HG03439 (cell line): ENCODE measurements around the gene MAP3K21.

ENCODE experiments used
- ATAC-seq: cut with Tn5 transposase; IDR thresholded peaks from one replicate; pipeline ENCODE4 v1.9.1; 2021; ENCODE audit warnings: mild to moderate bottlenecking, moderate library complexity; ENCODE audit not compliant: unreplicated experiment

MAP3K21 gene

DNA sequence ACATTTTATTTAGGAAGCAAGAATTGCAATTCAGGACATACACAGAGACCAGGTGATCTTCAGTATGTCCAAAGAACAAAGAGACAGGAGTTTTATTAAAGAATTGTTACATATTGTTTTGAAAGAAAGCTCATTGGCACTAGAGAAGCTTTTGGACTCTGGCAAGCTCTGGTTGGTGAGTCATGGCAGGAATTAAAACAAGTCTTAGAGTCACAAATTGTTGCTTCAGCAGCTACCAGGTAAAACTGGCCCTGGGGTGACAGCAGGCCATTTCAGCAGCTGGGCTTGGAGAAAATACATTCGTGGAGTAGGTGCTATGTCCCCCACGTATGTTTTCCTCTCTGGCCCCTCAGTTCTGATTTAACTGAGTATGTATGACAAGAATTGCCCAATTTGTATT lies 58.8 kb downstream of the MAP3K21 start:
- ATAC-seq = no peak

DNA sequence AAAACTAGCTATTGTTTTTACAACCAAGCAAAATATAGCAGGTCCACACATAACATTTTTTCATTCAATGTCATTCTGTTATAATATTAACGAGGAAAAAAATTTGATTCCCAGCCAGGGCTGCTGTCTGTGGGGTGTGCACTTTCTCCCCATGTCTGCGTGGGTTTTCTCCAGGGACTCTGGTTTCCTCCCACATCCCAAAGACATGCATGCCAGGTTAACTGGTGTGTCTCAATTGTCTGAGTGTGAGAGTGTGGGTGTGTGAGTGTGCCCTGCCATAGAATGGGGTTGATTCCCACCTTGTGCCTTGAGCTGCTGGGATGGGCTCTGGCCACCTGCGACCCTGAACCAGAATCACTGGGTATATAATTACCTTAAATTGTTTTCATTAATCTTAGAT lies 60.1 kb downstream of the MAP3K21 start:
- no peak for ATAC-seq

DNA sequence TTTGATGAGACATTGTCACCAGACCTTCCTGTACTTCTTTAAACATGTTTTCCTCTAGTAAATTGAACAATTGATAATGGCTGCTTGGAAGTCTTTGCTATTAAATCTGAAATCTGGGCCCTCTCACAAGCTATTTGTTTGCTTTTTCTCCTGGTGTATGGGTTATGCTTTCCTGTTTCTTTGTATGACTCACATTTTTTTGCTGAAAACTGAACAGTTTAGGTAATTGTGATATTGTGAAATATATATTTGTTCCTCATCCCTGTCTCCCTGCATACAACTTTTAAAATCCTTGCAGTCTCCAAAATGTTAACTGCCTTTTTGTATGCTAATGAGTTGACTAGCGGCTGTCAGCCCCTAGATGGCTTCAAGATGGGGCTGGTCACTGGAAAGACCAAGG lies 61.6 kb downstream of the MAP3K21 start:
- no peak for ATAC-seq

DNA sequence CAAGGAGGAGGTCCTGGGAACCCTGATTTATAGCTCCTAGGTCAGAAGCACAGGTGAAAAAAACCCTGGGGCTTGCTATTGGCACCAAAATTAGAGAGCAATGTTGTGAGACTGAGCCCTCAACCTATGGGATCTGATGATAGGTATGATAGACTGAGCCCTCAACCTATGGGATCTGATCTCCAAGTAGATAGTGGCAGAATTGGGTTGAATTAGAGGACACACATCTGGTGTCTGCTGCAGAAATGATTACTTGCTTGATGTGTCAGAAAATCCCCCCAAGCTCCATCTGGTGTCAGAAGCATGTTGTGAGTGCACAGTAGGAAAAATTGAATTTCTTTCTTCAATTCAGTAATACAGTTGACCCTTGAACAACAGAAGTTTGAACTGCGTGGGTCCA lies 62.4 kb downstream of the MAP3K21 start:
- ATAC-seq = no peak

DNA sequence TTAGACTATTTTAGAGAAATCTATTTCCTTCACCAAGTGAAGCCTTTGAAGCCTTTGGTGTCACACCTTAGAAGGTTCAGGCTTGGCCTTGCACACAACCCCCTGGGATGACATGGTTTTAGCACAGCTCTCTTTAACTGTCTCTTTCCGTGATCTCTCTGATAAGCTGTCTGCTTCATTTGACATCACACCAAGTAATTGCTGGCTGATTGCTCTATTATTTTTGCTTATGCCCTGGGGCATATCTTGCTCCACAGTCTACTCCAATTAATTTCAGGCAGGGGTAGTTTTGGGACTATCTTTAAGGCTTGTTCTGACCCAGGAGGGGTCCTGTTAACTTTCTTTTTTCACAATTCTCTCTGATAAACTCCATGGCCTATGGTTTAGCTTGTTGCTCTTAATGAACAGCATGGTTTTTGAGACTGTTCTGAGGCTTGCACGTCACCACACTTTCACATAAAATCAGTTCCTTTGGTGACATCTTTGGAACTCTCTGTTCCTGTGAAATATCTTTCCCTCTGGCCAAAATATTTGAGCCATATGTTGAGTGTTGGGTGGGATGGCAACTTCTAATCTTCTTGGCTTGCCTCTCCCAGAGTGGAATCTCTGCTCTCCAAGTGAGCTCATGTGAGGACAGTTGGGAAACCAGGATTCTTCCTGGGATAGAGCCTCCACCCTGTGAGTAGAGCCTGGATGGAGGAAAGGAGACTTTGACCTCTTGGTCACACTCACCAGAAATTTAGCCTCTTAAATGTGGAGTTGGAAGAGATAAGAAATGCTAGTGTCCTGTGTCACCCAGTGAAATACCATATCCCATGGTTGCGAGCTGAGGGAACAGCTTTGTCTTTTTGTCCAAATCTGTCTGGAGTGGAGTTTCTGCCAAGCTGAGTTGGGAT lies 63.6 kb downstream of the MAP3K21 start:
- no peak for ATAC-seq

DNA sequence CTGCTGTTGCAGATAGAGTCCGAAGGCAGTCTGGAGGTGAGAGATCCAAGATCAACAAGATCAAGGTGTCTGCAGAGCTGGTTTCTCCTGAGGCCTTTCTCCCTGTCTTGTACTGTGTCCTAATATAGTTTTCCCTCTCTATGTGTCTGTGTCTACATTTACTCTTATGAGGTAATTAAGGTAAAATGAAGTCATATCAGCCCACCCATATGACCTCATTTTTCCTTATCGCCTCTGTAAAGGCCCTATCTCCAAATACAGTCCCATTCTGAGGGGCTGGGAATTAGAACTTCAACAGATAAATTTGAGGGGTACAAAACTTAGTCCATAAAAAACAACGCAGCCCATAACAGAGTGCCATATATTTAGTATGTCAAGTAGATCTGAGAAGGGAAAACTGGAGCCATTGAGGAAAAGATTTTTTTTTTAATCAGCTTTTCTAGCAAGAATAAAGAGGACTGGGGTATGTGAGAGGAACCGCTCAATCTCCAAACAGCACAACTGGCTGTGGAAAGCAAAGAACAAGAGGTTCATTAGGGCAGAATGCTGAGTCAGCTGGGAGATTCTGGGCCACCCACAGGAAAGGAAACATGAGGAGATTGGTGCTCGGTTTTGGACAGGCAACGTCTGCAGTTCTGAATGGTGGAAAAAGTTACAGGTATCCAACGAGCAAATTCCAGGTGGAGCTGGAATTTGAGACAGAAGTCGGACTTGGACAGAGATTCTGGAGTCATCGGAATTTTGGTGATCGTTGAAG lies 65.7 kb downstream of the MAP3K21 start:
- ATAC-seq = no peak

DNA sequence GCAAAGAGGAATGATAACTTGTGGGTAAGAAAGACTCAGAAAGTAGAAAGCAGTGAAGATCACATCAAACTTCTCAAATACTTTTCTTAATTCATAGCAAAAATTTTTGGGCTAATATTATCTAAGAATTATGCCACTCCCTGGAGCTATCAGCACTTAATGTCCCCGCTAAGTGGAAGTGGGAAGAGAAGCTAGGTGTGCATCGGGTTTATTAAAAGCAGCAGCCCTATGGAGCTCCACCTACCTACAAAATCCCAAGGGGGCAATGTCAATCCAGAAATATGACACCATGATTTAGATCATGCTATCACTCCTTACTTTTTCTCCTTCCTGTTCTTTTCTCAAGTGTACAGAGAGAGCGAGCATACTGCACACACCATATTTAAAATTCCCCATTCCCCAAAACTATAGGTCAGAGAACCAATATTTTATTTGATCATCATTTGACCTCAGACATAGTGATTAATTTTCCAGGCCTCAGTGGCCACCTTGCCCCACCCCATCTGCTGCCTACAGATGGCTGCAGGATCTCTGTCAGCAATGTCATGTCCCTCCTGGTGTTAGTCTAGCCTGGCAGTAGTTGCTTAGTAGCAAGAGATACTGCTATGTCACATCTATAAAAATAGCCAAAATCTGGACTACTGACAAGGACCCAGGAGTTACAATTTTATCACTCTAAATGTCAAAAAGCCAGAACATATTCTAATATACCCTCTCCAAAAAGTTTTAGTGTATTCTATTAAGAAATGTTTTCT lies 66.6 kb downstream of the MAP3K21 start:
- ATAC-seq = no peak

DNA sequence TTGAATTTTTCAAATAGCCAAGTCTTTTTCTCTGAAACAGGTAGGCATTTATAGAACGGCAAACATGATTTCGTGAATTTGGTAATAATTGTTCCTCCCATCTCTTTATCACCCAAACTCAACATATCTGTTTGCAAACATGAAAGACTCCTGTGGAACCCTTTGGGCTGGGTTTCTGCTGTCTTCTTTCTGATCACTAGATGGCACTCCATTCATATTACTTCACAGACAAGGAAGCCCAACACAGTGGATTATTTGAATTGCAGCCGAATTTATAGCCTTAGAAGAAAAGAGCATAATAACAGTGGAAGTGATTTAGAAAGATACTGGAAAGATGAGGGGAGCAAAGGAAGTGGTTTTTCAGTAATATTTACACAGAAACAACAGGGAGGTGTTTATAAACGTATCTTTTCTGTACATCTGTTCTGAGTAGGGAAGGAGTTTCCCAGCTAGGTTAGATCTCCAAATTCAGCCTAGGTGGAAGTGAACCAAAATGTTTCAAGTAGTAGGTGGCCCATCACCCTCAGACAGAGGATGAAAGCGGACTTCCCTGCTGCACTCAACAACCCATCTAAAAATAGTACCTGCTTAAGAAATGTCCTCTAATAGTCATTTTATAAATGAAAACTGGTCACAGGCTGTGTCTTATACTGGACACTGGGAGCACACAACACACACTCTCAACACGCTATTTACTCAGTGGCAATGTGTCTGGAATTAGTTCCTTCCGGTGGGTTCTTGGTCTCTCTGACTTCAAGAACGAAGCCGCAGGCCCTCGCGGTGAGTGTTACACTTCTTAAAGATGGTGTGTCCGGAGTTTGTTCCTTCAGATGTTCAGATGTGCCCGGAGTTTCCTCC lies 67.6 kb downstream of the MAP3K21 start:
- no peak for ATAC-seq

DNA sequence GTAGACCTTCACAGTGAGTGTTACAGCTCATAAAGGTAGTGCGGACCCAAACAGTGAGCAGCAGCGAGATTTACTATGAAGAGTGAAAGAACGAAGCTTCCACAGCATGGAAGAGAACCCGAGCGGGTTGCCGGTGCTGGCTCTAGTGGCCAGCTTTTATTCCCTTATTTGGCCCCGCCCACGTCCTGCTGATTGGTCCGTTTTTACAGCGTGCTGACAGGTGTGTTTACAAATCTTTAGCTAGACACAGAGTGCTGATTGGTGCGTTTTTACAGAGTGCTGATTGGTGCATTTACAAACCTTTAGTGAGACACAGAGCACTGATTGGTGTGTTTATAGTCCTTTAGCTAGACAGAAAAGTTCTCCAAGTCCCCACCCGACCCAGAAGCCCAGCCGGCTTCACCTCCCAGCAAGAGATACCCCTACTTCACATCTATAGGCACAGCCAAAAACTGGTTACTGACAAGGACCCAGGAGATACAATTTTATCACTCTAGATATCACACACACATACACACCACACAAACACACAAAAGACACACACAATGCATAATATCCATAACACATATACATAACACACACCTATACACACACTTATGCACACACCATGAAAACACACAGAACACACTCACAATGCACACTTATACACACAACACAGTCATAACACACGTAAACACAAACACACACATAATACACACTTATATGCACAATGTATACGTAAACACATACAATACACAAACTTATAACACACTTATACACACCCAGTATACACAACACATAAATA lies 68.5 kb downstream of the MAP3K21 start:
- no peak for ATAC-seq

DNA sequence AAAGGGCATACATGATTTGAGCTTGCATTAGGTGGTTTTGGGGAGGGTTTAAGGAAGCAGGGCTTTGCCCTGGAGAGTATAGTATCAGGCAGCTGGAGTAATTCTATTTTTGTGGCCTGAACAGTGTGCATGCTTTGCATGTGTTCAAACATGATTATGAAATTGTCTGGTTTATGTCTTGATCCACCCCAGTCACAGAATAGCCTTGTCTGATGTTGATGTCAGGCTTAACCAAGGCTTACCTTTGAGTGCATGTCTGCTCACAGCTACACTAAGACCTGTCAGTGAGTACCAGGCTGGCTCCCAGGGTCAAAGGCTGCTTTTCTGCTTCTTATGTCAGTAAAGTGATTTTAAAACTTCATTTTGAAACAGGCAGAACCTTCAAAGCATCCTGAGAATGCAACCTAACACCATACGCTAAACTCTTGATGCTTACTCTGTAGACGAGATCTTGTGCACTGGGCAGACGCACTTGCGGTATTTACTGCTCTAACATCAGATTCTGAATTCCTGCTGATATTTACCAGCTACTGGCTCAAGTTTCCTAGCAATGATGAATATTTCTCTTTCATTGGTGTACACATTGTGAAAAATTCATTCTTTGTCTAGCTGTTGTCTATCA lies 78.9 kb downstream of the MAP3K21 start:
- no peak for ATAC-seq

DNA sequence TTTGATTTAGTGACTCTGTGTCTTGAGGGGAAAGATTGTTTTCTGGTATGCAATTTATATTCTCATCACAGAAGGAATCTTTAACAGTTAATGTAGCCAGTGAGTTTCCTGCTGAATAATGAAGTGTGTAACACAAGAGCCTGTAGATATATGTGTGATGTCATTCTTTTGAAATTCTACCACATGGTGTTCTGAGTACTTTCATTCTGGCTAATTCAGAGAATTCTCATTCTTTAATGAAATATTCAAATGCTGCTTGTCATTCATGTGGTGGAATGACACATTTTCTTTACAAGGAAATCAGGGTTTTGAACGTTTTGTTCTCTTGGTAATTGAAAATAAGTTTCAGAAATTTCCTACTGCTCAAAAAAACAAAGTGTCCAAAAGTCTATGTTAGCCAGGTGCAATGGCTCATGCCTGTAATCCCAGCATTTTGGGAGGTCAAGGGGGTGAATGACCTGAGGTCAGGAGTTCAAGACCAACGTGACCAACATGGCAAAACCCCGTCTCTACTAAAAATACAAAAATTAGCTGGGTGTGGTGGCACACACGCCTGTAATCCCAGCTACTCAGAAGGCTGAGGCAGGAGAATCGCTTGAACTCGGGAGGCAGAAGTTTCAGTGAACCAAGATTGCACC lies 79.6 kb downstream of the MAP3K21 start:
- no peak for ATAC-seq

DNA sequence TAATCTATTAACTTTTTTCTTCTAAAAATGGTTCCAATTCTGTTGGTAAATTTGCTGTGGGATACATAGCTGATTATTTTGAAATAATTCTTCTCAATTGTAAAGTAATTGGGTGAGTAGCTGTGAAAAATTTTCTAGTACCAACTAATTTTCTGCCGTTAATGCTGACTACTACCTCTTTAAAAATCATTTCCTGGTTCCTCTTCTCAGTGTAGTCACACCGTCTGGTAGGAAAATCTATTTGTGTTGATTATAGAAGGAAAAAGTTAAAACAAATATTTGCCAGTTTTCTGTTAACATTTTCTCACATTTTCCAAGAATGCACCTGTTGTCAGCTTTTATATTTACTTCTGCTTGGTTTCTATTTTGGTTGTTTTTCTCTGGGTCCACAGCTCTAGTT lies 82.0 kb downstream of the MAP3K21 start:
- no peak for ATAC-seq

DNA sequence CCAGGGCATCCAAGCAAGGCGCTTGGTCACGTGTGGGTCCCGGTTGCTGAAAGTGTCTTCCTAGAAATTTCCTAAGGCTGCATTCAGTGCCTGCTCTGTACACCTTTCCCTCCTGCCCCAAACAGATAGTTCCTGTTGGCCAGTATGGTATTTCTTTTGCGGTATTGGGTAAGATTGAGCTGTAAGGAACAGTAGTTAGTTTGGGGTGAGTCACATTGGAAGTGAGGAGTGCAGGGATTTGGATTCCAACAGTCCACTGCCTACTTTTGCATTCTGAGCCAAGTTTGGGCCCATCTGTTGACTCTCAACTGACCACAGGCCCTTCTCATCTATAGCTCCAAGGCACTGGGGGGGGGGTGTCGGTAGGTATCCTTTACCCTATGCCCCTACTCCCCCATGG lies 83.4 kb downstream of the MAP3K21 start:
- no peak for ATAC-seq

DNA sequence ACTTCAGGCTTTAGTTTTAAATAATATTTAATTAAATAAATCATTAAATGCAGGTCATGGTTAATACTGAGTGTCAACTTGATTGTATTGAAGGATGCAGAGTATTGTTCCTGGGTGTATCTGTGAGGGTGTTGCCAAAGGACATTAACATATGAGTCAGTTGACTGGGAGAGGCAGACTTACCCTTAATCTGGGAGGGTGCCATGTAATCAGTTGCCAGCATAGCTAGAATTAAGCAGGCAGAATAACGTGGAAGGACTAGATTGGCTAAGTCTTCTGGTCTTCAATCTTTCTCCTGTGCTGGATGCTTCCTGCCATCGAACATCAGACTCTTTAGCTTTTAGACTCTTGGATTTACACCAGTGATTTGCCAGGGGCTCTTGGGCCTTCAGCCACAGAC lies 85.3 kb downstream of the MAP3K21 start:
- ATAC-seq = no peak

DNA sequence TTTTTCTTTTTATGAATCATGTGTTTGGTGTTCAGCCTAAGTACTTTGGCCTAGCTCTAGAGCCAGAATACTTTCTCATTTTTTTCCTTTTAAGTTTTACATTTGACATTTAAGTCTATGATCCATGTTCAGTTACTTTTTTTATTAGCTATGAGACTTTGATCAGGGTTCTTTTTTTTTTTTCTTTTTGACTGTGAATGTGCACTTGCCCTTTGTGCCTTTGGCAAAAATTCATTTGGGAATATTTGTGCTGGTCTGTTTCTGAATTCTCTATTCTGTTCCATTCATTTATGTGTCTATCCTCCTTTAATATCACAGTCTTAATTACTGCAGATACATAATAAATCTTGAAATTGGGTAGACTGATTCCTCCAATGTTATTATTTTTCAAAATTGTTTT lies 93.8 kb downstream of the MAP3K21 start:
- no peak for ATAC-seq

DNA sequence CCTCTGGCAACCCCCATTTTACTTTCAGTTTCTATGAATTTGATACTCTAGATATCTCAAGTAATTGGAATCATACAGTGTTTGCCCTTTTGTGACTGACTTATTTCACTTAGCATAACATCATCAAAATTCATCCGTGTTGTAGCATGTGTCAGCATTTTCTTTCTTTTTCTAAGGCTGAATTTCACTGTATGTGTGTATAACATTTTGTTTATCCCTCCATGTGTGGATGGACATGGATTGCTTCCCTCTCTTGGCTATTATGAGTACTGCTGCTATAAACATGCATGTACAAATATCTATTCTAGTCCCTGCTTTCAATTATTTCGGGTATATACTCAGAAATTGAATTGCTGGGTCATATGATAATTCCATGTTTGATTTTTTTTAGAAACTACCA lies 97.3 kb downstream of the MAP3K21 start:
- no peak for ATAC-seq

DNA sequence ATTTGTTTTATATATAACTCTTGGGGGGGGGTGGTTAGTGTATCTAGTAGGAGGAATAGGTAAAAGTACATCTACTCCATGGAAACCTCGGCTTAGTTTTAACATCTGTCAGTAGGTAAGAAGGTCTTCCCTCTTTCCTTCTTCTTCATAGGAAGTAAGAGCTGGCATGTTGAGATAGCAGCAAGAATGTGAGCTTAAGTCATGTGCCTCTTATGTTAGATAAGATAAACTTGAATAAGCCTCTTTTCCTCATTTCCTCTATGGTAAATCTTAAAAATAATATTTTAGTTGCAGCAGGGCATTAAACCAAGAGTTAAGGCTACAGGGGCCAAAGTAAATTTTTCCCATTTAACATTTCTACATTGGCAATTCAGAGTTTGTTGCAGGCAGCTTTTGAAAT lies 100.4 kb downstream of the MAP3K21 start:
- no peak for ATAC-seq

DNA sequence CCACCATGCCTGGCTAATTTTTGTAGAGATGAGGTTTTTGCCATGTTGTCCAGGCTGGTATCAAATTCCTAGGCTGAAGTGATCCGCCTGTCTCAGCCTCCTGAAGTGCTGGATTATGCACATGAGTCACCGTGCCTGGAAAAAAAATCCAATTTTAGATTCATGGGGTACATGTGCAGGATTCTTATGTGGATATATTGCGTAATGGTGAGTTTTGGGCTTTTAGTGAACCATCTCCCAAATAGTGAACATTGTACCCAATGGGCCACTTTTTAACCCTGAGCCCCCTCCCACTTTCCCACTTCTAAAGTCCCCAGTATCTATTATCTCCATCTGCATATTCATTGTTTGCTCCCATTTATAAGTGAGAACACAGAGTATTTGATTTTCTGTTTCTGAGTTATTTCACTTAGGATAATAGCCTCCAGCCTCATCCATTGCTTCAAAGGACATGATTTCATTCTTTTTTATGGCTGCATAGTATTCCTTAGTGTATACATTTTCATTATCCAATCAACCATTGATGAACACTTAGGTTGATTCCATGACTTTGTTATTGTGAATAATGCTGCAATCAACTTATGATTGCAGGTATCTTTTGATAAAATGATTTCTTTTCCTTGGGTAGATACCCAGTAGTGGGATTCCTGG lies 104.4 kb downstream of the MAP3K21 start:
- no peak for ATAC-seq
